Suppressor macrophage treated with lipopolysaccharide for 4 hours (primary cell): ENCODE results near the gene KRT16.
"Not testable (repeated sequence)": the region's sequence is repeated elsewhere in the genome, so short reads cannot be mapped to it uniquely, and the experiment has no call there.

Source experiments
- DNase-seq: peaks from one replicate; pipeline ENCODE4 v3.0.0-alpha.2; 2020

KRT16 gene

DNA sequence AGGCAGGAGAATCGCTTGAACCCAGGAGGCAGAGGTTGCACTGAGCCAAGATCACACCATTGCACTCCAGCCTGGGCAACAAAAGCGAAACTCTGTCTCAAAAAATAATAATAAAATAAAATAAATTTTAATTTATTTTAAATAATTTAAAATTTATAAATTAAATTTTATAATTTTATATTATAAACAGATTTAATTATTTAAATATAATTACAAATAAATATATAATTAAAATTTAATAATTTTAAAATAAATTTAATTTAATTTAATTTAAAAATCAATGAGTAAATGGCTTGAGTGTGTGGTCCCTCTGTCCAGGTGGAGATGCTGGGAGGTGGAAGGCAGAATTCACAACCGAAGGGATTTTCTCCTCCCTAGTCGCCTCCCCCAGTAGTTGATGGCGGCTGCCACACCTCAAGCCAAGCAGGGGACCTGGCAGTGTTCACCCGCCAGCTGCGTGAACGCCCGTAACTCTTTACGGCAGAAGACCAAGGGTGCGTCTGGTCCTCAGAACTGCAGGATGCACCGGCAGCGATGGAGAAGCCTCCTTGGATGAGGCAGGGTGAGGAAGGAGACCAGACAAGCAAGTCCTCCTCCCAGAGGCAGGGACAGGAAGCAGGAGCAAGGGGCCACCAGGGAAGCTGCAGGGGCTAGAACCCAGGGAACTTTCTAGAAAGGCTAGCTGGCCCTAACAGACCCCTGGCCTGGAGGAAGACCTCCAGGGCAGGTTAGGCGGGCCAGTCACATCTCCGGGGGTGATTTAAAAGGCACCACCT is 34.7 kb upstream of the KRT16 start:
- no peak for DNase-seq

DNA sequence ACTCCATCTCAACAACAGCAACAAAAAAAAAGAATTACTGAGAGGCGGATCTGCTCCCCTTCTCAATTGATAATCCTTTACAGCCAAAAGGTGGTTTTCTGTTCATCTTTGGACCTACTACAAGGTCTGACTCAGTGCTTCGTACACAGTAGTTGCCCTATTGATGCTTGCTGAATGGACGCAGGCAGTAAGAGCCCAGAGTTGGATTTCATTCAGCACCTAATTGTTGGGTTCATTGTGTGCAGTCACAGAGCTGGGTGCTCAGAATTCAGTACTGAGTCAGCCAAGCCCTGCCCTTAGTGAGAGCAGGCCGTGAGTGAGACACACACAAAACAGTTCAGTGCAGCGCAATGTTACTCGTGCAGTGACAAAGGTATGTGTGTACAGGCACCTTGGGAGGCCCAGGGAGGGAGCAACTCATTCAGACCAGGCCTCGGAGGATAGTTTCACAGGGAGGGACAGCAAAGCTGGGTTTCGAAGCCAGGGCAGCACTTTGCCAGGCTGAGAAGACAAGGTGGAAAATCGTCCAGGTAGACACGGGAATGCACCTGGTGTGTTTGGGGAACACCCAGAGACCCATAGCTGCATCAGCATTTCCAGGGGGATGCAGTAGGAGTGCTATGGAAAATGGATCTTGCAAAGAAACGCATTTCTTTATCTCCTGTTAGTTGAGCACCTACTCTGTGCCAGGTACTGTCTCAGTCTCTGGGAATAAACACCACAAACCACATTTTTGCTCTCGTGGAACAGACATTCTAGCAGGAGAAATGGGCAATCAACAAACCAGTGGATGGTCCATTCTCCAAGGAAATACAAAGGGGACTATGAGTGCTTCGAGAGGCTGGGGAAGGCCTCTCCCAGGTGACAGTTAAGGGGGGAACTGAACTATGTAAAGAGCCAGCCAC is 29.9 kb upstream of the KRT16 start:
- no peak for DNase-seq

- DNase-seq: not testable (repeated sequence)
Observed at GRCh38 chr17:41640596-41640995, 28.0 kb upstream of the KRT16 start.

DNA sequence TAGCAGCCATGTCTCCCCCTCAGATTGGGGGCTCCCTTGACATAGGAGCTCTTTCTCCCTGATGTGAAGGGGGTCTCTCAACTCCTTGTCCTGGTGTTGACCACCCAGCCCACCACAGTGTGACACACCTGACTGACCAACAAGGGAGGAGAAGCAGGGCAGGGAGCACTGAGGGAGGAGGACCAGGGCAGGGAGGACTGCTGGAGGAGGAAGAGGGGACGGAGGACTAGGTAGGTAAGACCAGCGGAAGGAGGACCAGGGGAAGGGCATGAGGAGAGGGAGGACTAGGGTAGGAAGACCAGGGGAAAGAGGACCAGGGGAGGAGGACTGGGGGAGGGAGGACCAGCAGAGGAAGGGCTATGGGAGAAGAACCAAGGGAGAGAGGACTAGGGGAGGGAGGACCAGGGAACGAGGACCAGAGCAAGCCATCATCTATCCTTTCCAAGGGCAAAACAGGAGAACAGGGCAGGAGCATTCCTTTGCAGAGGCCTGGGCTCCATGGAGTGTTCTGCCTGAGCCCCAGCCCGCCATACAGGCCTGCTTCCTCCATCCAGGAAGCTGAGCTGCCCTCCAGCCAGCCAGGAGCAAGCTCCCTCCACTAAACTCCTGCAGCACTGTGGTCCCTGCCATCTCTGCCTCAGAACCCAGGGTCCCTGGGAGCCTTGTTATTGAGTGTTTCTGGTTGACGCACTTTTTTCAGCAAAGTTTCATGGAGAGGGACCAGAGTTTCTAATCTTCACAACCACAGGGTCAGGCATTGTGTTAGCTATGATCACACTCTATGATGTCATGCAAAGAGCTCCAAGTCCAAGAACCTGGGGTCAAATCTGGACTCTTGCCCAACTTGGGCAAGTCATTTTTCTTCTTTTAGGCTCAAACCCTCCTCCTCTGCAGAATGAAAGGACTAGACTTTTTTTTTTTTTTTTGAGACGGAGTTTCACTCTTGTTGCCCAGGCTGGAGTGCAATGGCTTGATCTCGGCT is 27.2 kb upstream of the KRT16 start:
- peak; percentile 27 for DNase-seq

- peak; percentile 23 for DNase-seq
Observed at GRCh38 chr17:41638941-41639340, 26.4 kb upstream of the KRT16 start.

DNA sequence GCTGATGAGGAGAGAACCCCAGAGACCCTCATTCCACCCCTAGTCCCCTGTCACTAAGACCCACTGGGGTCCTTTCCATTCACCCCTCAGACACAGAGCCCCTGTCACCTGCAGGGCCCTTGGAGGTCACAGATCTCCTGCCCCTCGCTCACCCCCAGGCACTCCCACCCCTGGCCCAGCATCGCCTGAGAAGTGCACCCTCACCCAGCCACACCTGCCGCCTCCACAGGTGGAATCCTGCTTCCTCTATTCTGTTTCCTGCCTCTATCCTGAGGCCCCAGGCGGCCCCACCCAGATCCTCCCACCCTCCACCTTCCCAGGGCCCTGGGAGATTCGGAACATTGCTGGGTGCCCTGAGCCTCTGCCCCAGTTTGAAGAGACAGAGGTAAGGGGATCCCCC is 25.6 kb upstream of the KRT16 start:
- no peak for DNase-seq

GRCh38 chr17:41636652-41637051 is 24.1 kb upstream of the KRT16 start:
- no peak for DNase-seq

- DNase-seq: no peak
Observed at GRCh38 chr17:41635121-41636097, 22.8 kb upstream of the KRT16 start.

GRCh38 chr17:41634639-41635038 is 22.1 kb upstream of the KRT16 start:
- DNase-seq: no peak

GRCh38 chr17:41633556-41634199 is 21.1 kb upstream of the KRT16 start:
- no peak for DNase-seq

GRCh38 chr17:41632482-41633105 is 20.0 kb upstream of the KRT16 start:
- no peak for DNase-seq

- no peak for DNase-seq
Observed at GRCh38 chr17:41631898-41632285, 19.3 kb upstream of the KRT16 start.

GRCh38 chr17:41631025-41631897 is 18.7 kb upstream of the KRT16 start:
- no peak for DNase-seq

DNA sequence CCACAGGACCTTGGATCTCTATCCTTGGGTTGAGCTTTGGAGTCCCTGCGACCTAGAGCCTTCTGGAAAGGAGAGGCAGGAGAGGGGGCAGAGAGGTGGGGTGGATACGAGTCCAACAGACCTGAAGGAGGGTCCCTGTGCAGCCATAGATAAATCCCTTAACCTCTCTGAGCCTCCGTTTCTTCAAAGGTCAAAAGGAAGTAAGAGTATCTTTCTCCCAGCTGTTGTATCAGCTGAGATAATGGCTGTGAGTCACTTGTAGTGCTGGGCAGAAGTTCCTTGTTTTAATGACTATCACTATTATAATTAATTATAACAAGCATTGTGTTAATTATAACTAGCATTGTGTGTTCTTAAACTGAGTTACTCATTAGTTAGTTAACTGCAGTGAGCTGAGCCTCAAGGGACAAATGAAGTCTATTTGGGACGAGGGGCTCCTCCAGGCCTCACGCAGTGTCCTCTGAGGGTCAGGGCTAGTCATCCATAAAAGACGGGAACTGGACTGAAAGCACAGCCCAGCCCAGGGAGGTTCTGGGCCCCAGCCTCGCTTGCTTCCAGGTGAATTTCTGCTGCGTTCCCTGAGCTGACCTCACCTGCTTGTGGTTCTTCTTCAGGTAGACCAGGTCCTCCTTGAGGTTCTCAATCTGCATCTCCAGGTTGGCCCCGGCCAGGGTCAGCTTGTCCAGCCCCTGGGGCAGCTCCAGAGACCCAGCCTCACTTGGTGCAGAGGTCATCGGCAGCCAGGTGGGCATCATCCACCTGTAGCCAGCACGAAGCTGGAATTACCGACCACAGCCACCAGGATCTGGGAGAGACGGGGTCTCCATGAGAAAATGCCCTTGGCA is 17.5 kb upstream of the KRT16 start:
- peak; percentile 17 for DNase-seq

DNA sequence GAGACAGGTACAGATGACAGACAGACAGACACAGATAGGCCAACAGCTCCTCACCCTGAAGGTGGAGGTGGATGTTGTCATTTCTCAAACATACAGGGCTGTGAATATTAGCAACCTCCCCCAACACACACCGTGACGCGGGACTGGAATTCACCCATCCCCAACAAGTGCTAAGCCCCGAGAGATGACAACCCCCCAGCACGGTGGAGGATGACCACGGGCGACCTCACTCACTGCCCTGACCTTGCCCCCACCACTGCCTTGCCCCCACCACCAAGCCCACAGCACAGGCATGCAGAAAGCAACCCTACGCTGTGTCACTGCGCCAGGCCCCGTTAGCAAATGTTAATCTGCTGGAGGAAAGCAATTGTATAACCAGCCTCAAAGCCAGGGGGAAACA is 16.7 kb upstream of the KRT16 start:
- DNase-seq: no peak

DNA sequence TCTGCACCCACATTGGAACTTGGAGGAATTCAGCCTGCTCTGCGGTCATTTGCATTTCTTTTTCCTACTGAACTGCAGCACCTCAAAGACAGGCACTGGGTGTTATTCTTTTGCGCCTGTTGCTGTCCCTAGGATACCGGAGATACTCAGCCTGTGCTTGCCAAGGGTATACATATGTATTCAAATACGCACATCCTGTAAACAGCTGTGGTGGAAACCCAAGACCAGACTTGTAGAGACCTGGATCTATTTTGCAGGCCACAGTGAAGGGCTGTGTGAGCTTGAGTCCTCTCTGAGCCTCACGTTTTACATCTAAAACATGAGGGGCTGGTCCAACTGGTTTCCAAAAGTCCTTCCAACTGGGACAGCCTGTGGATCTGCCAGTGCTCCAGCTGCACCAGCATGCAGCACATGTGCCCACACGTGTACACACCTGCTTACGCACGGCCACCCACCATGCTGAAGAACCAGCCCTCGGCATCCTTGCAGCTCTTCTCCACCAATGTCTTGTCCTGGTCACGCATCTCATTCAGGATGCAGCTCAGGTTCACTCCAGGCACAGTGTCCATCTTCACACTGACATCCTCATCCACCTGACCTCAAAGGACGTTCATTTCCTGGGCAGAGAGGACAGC is 16.2 kb upstream of the KRT16 start:
- not testable (repeated sequence) for DNase-seq

DNA sequence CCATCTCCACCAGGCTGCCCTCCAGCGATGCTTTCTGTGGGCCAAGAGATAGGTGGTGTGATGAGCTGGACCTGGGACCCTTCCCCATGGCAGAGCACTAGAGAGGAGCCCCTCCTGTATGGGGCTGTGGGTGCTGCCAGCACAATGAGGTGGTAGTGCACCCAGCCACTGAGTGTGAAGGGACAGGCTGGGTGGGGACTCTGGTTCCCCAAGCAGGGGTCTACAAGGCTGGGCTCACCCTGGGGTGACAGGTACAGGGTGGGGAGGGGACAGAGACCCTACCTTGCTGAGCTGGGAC is 15.5 kb upstream of the KRT16 start:
- DNase-seq: not testable (repeated sequence)
